ENCODE data around the gene WDR81. TPM values are rescaled to one million over a fixed set of nuclear protein-coding genes. Genes with fewer than 3 reads are reported as not detected.

Gene WDR81
- total RNA-seq, 1 experiment from 2014 or later: 12.6 TPM

- no peak for DNase-seq (ENCODE audit: extremely low read depth, low read depth)
Measured at GRCh38 chr17:1774390-1775176, 50.1 kb downstream of the WDR81 start.

DNA sequence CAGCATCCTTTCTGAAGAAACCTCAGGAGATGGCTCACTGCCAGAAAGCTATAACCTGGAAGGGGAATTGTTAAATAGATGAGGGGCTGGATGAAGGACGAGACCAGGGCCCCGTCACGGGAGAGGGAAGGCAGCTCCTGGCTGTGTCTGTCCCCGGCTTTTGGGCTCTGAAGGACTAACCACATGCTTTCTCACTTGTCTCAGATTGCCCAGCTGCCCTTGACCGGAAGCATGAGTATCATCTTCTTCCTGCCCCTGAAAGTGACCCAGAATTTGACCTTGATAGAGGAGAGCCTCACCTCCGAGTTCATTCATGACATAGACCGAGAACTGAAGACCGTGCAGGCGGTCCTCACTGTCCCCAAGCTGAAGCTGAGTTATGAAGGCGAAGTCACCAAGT, 51.8 kb downstream of the WDR81 start:
- no peak for DNase-seq (ENCODE audit: extremely low read depth, low read depth)

DNA sequence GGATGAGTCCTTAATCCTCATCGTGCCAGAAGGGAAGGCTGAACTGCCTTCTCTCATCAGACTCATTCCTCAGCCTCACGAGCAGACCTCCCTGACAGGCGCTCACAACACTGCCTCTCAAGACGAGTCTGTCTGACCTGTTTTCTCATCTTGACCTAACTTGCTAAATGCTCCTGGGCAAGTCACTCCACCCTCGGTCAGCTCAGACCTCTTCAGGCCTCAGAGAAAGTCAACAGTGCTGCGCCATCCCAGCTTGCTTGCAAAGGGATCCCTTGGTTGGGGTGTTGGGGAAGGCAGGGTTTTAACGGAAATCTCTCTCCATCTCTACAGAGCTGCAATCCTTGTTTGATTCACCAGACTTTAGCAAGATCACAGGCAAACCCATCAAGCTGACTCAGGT, 52.4 kb downstream of the WDR81 start:
- no peak for DNase-seq (ENCODE audit: extremely low read depth, low read depth)

DNA sequence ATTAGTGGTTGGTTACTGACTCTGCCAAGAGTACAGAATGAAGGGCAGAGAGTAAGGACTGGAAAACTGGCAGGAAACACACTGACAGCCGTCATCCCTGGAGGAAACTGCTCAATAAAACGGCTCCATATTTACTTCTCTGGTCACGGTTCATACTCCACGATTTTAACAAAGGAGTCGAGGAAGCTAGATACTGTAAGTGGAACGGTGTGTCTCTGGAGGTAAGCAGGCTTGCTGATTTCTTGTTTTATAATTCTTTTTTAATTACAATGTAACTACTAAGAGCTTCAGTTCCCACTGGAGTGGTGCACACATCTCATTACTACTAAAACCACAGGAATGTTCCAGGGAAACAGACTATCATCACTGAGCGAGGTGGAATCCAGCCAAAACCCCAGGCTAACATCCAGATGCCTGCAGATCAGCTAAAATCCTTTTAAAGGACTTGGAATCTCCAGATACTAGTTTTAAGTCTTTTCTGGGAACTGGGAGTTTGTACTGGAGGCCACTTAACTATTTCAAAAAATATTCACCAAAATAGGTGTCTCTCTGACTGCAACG, 55.1 kb downstream of the WDR81 start:
- DNase-seq (ENCODE audit: extremely low read depth, low read depth): no peak

DNA sequence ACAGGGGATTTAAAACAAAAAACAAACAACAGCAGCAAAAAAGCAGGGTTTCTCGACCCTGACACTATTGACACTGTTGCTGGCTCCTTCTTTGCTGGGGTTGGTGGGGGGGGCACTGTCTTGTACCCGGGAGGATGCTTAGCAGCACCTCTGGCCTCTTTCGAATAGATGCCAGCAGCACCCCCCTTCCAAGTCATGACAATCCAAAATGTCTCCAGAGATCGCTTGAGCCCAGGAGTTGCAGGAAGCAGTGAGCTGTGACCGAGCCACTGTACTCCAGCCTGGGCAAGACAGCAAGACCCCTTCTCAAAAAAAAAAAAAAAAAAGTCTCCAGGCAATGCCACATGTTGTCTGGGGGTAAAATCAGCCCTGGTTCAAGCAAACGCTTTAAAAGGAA, 57.7 kb downstream of the WDR81 start:
- no peak for DNase-seq (ENCODE audit: extremely low read depth, low read depth)

- no peak for DNase-seq (ENCODE audit: extremely low read depth, low read depth)
Measured at GRCh38 chr17:1783271-1783670, 58.8 kb downstream of the WDR81 start.

DNA sequence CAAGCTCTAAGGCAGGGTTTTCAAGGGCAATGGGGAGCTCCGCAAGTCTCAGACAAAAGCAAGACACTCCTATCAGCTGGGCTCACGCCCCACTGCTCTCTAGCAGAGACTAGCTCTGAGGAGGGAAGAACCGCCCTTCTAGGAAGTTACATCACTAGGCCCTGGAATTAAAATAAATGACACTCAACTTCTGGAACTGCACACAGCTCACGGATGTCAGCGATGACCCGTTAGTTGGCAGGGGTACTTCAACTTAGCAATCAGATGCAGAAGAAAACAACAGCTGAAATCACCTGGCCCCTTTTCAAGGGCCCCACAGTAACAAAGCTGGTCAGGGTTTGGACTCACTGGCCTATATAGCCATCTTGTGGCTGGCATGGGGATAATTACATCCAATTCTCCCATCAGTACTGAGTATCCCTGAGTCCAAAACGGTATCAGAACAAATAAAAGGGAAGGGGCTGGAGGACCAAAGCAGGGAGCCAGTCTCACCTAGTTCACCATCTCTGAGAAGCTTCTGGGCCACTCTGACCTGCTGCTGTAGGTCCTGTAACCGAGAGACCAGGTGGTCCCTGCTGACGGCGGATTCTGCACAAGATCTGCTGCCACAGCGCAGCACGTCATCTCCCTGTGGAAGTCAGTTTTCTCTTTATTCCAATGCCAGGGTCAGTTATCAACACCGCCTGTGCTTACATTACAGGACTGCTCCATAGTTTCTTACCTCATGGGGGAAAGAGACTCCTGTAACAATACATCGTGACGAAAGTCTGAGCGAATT, 59.5 kb downstream of the WDR81 start:
- DNase-seq (ENCODE audit: extremely low read depth, low read depth): peak; percentile 26

GRCh38 chr17:1785930-1786329, 61.4 kb downstream of the WDR81 start:
- DNase-seq (ENCODE audit: extremely low read depth, low read depth): no peak

GRCh38 chr17:1786708-1787107, 62.2 kb downstream of the WDR81 start:
- DNase-seq (ENCODE audit: extremely low read depth, low read depth): no peak

GRCh38 chr17:1787301-1787902, 62.9 kb downstream of the WDR81 start:
- DNase-seq (ENCODE audit: extremely low read depth, low read depth): peak; percentile 38

Other genes with a start within 250 kb of the WDR81 start
- 76.2 and 78.8 TPM in 2 replicates for gene MYO1C, start 232.0 kb upstream of the WDR81 start, total RNA-seq (2014; rRNA removed; shearing (Covaris generic))
- gene INPP5K, start 208.1 kb upstream of the WDR81 start, total RNA-seq (2014; rRNA removed; shearing (Covaris generic)): 20.0 and 35.9 TPM in 2 replicates
- gene PITPNA, start 161.9 kb upstream of the WDR81 start, total RNA-seq (2014; rRNA removed; shearing (Covaris generic)): 26.6 and 28.4 TPM in 2 replicates
- gene SLC43A2, start 95.9 kb upstream of the WDR81 start, total RNA-seq (2014; rRNA removed; shearing (Covaris generic)): 0.92 and 1.3 TPM in 2 replicates
- gene SCARF1, start 79.0 kb upstream of the WDR81 start, total RNA-seq (2014; rRNA removed; shearing (Covaris generic)): 0.23 TPM in 1 of 2 replicates, not detected in the other
- gene RILP, start 74.8 kb upstream of the WDR81 start, total RNA-seq (2014; rRNA removed; shearing (Covaris generic)): 1.2 and 2.1 TPM in 2 replicates
- 112 and 113 TPM in 2 replicates for gene PRPF8, start 39.8 kb upstream of the WDR81 start, total RNA-seq (2014; rRNA removed; shearing (Covaris generic))
- gene TLCD2, start 14.3 kb upstream of the WDR81 start, total RNA-seq (2014; rRNA removed; shearing (Covaris generic)): 0.98 and 1.6 TPM in 2 replicates
- 0.09 TPM in 1 of 2 replicates, not detected in the other for gene SERPINF2, start 18.2 kb downstream of the WDR81 start, total RNA-seq (2014; rRNA removed; shearing (Covaris generic))
- gene SERPINF1, start 37.4 kb downstream of the WDR81 start, total RNA-seq (2014; rRNA removed; shearing (Covaris generic)): not detected in 2 replicates
- gene SMYD4, start 105.2 kb downstream of the WDR81 start, total RNA-seq (2014; rRNA removed; shearing (Covaris generic)): 5.3 and 6.5 TPM in 2 replicates
- gene RPA1, start 105.3 kb downstream of the WDR81 start, total RNA-seq (2014; rRNA removed; shearing (Covaris generic)): 11.3 and 19.3 TPM in 2 replicates